Fibroblast of skin of right quadriceps (primary cell): ENCODE data around the gene BRD9.
"Not testable (repeated sequence)": the region's sequence is repeated elsewhere in the genome, so short reads cannot be mapped to it uniquely, and the experiment has no call there.

Experiments
- DNase-seq: peaks from one replicate; pipeline ENCODE4 v3.0.0-alpha.2; 2013

BRD9 gene

GRCh38 chr5:856531-857425 lies 35.8 kb downstream of the BRD9 start:
- DNase-seq, result no peak

- peak; percentile 13 for DNase-seq
Measured at GRCh38 chr5:855771-856530, 36.6 kb downstream of the BRD9 start.

GRCh38 chr5:854966-855743 lies 37.4 kb downstream of the BRD9 start:
- DNase-seq, result no peak

GRCh38 chr5:854217-854616 lies 38.4 kb downstream of the BRD9 start:
- DNase-seq, result no peak

GRCh38 chr5:853416-854090 lies 39.0 kb downstream of the BRD9 start:
- not testable (repeated sequence) for DNase-seq

GRCh38 chr5:852431-853401 lies 39.9 kb downstream of the BRD9 start:
- DNase-seq, result no peak

GRCh38 chr5:852018-852417 lies 40.6 kb downstream of the BRD9 start:
- no peak for DNase-seq

- DNase-seq, result no peak
Measured at GRCh38 chr5:851553-851952, 41.0 kb downstream of the BRD9 start.

- DNase-seq, result no peak
Measured at GRCh38 chr5:851076-851475, 41.5 kb downstream of the BRD9 start.

- no peak for DNase-seq
Measured at GRCh38 chr5:850511-851006, 42.0 kb downstream of the BRD9 start, which contains the start of gene ZDHHC11. TSS of gene ZDHHC11 (minus strand) at chr5:850986. CDS start at chr5:850602, 384 bp downstream.

GRCh38 chr5:849651-850301 lies 42.8 kb downstream of the BRD9 start:
- no peak for DNase-seq

GRCh38 chr5:848671-849111 lies 43.9 kb downstream of the BRD9 start:
- DNase-seq, result no peak

GRCh38 chr5:847736-848135 lies 44.9 kb downstream of the BRD9 start:
- DNase-seq, result not testable (repeated sequence)

- not testable (repeated sequence) for DNase-seq
Measured at GRCh38 chr5:847212-847611, 45.4 kb downstream of the BRD9 start.

GRCh38 chr5:846602-847091 lies 46.0 kb downstream of the BRD9 start:
- DNase-seq, result not testable (repeated sequence)

GRCh38 chr5:845676-846601 lies 46.7 kb downstream of the BRD9 start:
- DNase-seq, result not testable (repeated sequence)

- DNase-seq, result not testable (repeated sequence)
Measured at GRCh38 chr5:845031-845675, 47.4 kb downstream of the BRD9 start.

GRCh38 chr5:844426-844825 lies 48.2 kb downstream of the BRD9 start:
- DNase-seq, result not testable (repeated sequence)
